ENCODE measurements around the gene TAOK3. TPM values are rescaled to one million over a fixed set of nuclear protein-coding genes. Genes with fewer than 3 reads are reported as not detected.
"Not testable (repeated sequence)": the region's sequence is repeated elsewhere in the genome, so short reads cannot be mapped to it uniquely, and the experiment has no call there.

TAOK3 gene
- total RNA-seq, 2 donors from 2014 or later, result 106 to 107 TPM

DNA sequence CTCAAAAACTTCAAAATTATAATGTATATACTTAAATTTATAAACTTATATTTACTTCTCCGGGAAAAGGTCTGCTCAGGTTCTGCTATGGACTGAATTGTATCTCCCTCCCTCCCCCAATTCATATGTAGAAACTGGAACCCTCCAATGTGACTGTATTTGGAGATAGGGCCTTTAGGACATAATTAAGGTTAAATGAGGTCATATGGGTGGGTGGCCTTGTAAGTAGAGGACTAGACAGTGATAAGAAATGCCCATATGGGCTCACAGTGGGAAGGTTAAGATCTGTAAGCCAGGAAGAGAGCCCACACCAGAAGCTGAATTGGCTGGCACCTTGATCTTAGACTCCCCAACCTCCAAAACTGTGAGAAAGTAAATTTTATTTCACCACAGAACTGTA is 84.5 kb downstream of the TAOK3 start:
- Mint-ChIP-seq H3K4me1 (ENCODE audit: low read depth in 2 of 2) (peaks cover 10 to 23% of the 10 kb centered on the region in 2 donors), H3K27me3 (no peaks in the 10 kb centered on the region), H3K4me3 (no peak overlapping the region), H3K9me3 (no peaks in the 10 kb centered on the region), H3K27ac (no peak overlapping the region), H3K36me3 (no peaks in the 10 kb centered on the region)
- ATAC-seq (no peak), DNase-seq (ENCODE audit: low spot score) (no peak)

DNA sequence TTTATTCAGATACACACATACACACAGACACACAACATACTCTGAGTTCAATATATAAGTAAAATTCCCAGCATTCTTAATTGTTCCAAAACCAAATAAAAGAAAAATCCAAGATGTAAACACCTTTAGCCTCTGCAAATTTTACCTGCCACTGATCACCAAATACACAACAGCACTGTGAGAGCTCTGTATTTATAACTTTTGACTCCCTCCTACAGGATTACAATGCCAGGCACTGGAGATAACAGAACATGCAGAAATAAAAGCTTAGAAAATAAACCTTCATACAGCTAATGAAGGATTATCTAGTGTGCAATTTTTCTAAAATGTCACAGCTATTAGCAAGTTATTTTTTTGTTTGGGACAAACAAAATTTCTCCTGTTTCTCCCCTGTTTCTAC is 85.0 kb downstream of the TAOK3 start:
- ATAC-seq, result no peak
- Mint-ChIP-seq H3K4me3 (no peak overlapping the region), H3K36me3 (no peaks in the 10 kb centered on the region), H3K4me1 (ENCODE audit: low read depth in 2 of 2) (peaks cover 10 to 25% of the 10 kb centered on the region in 2 donors), H3K9me3 (no peaks in the 10 kb centered on the region), H3K27me3 (no peaks in the 10 kb centered on the region), H3K27ac (peak overlapping the region in 1 of 2 donors; percentile 68)
- no peak for DNase-seq (ENCODE audit: low spot score)

DNA sequence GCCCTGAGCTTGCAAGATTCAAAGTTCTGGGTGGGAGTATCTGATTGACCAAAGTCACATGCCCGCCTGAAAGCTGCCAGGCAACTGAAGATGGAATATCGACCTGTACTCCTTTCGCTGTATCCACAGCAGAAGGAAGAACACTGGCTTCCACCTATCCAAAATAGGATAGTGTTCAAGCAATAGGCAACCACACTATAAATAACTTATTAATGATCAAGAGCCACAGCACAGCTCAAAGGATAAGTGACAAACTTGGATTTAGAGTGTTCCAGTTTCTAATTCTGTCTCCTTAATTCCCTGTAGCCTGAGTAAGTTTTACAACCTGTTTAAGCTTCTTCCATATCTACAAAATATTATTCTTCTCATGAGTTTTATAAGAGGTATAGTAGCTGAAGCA is 89.9 kb downstream of the TAOK3 start:
- Mint-ChIP-seq H3K27me3 (no peaks in the 10 kb centered on the region), H3K36me3 (peaks cover 16% of the 10 kb centered on the region), H3K9me3 (no peaks in the 10 kb centered on the region), H3K4me1 (ENCODE audit: low read depth in 2 of 2) (peaks cover 14 to 29% of the 10 kb centered on the region in 2 donors), H3K4me3 (no peak overlapping the region), H3K27ac (peak overlapping the region in 1 of 2 donors; percentile 47)
- no peak for ATAC-seq
- no peak for DNase-seq (ENCODE audit: low spot score)

- H3K4me1 Mint-ChIP-seq (ENCODE audit: low read depth in 2 of 2), result peaks cover 26 to 29% of the 10 kb centered on the region in 2 donors
- not testable (repeated sequence) for H3K27ac Mint-ChIP-seq; DNase-seq (ENCODE audit: low spot score); H3K27me3 Mint-ChIP-seq; H3K4me3 Mint-ChIP-seq; H3K9me3 Mint-ChIP-seq; ATAC-seq
- peaks cover 16% of the 10 kb centered on the region for H3K36me3 Mint-ChIP-seq
Observed at GRCh38 chr12:118278288-118278687, 94.4 kb downstream of the TAOK3 start.

DNA sequence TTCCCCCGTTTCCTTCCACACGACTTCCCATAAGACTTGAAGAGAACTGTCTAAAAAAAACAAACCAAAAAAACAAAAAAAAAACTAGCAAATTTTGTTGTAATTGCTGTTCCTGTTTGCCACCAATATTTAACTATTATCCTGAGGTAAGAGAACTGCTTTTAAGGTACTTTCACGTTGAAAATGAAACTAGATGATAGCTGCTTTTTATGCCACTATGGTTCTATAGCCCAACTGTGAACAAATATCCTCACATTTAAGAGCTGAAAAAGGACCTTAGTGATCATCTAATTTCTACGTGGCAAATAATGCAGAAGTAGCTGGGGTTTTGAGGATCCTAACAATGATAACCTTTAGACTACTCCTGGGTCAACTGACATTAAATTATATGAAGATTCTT is 98.6 kb downstream of the TAOK3 start:
- H3K36me3 Mint-ChIP-seq, result peaks cover 1% of the 10 kb centered on the region
- H3K27me3 Mint-ChIP-seq, result no peaks in the 10 kb centered on the region
- H3K27ac Mint-ChIP-seq, result peak overlapping the region; percentile 34 to 76
- peak overlapping the region; percentile 28 for H3K4me3 Mint-ChIP-seq
- DNase-seq (ENCODE audit: low spot score), result no peak
- no peaks in the 10 kb centered on the region for H3K9me3 Mint-ChIP-seq
- H3K4me1 Mint-ChIP-seq (ENCODE audit: low read depth in 2 of 2), result peaks cover 23 to 26% of the 10 kb centered on the region in 2 donors
- ATAC-seq, result no peak

- Mint-ChIP-seq H3K4me1 (ENCODE audit: low read depth in 2 of 2) (peaks cover 23 to 33% of the 10 kb centered on the region in 2 donors), H3K27ac (no peak overlapping the region), H3K27me3 (no peaks in the 10 kb centered on the region), H3K9me3 (no peaks in the 10 kb centered on the region), H3K36me3 (no peaks in the 10 kb centered on the region), H3K4me3 (no peak overlapping the region)
- ATAC-seq (no peak), DNase-seq (ENCODE audit: low spot score) (no peak)
Observed at GRCh38 chr12:118271770-118272417, 100.8 kb downstream of the TAOK3 start.

DNA sequence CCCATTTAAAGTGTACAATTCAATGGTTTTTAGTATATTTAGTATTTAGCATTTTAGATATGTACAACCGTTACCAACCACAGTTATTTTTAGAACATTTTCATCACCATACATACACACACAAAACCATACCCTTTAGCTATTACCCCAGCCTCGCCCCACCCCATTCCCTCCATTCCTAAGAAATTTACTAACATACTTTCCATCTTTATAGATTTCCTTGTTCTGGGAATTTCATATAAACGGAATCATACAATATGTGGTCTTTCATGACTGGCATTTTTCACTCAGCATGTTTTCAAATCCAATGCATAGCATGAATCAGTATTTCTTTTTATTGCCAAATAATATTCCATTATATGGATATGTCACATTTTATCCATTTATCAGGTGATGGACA is 101.5 kb downstream of the TAOK3 start:
- ATAC-seq (no peak), DNase-seq (ENCODE audit: low spot score) (no peak)
- no peak overlapping the region for H3K4me3 Mint-ChIP-seq

DNA sequence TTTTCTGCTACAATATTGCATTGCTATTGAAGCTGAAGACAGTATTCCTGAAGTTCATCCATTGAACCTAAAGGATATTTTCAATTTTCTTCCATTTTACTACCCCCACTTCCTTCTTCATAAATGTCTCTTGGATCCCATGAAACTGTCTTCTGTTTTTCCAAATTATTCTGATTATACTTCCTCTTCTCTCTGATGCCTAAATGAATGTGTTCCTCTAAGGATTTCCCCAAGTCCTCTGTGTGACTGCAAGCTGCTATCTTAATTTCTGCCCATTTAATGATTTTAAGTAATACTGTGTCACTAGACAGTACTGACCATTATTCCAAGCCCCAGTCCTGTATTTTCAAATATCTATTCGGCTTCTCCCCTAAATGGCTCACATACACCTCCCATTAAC is 102.9 kb downstream of the TAOK3 start:
- no peak for ATAC-seq
- no peak for DNase-seq (ENCODE audit: low spot score)
- peaks cover 17 to 25% of the 10 kb centered on the region in 2 donors for H3K4me1 Mint-ChIP-seq (ENCODE audit: low read depth in 2 of 2)
- H3K4me3 Mint-ChIP-seq, result no peak overlapping the region
- no peaks in the 10 kb centered on the region for H3K9me3 Mint-ChIP-seq
- H3K27me3 Mint-ChIP-seq, result no peaks in the 10 kb centered on the region
- H3K36me3 Mint-ChIP-seq, result no peaks in the 10 kb centered on the region
- peak overlapping the region in 1 of 2 donors; percentile 11 for H3K27ac Mint-ChIP-seq

More for the DNA sequence above, 101.5 kb downstream of the TAOK3 start:
- peaks cover 23 to 32% of the 10 kb centered on the region in 2 donors for H3K4me1 Mint-ChIP-seq (ENCODE audit: low read depth in 2 of 2)
- no peaks in the 10 kb centered on the region for H3K27me3 Mint-ChIP-seq
- no peaks in the 10 kb centered on the region for H3K9me3 Mint-ChIP-seq
- no peaks in the 10 kb centered on the region for H3K36me3 Mint-ChIP-seq
- no peak overlapping the region for H3K27ac Mint-ChIP-seq

DNA sequence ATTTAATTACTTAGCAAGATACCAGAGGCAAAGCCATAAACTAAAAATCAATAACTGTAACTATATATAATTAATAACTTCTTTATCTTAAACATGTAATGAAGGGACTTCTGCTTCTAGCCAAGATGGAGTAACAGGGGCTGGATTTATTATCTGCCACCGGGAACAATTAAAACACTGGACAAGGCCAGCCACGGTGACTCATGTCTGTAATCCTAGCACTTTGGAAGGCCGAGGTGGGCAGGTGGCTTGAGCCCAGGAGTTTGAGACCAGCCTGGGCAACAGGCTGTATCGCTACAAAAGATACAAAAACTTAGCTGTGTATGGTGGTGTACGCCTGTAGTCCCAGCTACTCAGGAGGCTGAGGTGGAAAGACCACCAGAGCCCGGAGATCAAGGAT is 113.6 kb downstream of the TAOK3 start:
- Mint-ChIP-seq H3K27me3 (no peaks in the 10 kb centered on the region), H3K4me1 (ENCODE audit: low read depth in 2 of 2) (peaks cover 17 to 20% of the 10 kb centered on the region in 2 donors), H3K4me3 (no peak overlapping the region), H3K9me3 (no peaks in the 10 kb centered on the region), H3K27ac (peak overlapping the region in 1 of 2 donors; percentile 2), H3K36me3 (peaks cover 9% of the 10 kb centered on the region)
- no peak for ATAC-seq
- DNase-seq (ENCODE audit: low spot score), result no peak

DNA sequence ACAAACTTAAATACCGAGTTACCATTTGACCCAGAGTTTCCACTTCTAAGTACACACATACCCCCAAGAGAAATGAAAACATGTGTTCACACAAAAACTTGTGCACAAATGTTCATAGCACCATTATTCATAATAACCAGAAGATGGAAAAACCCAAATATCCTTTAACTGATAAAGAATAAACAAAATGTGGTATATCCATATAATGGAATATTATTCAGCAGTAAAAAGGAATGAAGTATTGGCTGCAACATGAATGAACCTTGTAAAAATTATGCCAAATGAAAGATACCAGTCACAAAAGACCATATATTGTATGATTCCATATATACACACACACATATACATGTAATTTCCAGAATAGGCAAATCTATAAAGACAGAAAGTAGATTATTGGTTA is 116.4 kb downstream of the TAOK3 start:
- DNase-seq (ENCODE audit: low spot score) (no peak), ATAC-seq (no peak)
- no peak overlapping the region for H3K27ac Mint-ChIP-seq
- peaks cover 6% of the 10 kb centered on the region for H3K36me3 Mint-ChIP-seq
- peaks cover 13 to 18% of the 10 kb centered on the region in 2 donors for H3K4me1 Mint-ChIP-seq (ENCODE audit: low read depth in 2 of 2)
- no peak overlapping the region for H3K4me3 Mint-ChIP-seq
- no peaks in the 10 kb centered on the region for H3K27me3 Mint-ChIP-seq
- H3K9me3 Mint-ChIP-seq, result no peaks in the 10 kb centered on the region

- no peak for DNase-seq (ENCODE audit: low spot score)
- Mint-ChIP-seq H3K27me3 (no peaks in the 10 kb centered on the region), H3K4me1 (ENCODE audit: low read depth in 2 of 2) (peaks cover 7 to 8% of the 10 kb centered on the region in 2 donors), H3K9me3 (no peaks in the 10 kb centered on the region), H3K27ac (no peak overlapping the region), H3K4me3 (no peak overlapping the region), H3K36me3 (no peaks in the 10 kb centered on the region)
- no peak for ATAC-seq
Observed at GRCh38 chr12:118249547-118249946, 123.2 kb downstream of the TAOK3 start.

DNA sequence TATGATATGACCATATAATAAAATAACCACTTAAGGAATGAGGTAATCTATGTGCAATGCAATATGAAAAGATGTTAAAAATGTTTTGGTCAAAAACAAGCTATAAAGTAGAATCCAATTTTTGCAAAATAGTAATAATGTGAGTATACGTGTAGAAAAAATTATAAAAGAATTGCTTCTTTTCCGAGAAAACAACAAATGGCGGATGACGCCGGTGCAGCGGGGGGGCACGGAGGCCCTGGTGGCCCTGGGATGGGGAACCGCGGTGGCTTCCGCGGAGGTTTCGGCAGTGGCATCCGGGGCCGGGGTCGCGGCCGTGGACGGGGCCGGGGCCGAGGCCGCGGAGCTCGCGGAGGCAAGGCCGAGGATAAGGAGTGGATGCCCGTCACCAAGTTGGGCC is 126.8 kb downstream of the TAOK3 start:
- H3K36me3 Mint-ChIP-seq; H3K9me3 Mint-ChIP-seq; H3K4me1 Mint-ChIP-seq (ENCODE audit: low read depth in 2 of 2); ATAC-seq; H3K27ac Mint-ChIP-seq; DNase-seq (ENCODE audit: low spot score); H3K27me3 Mint-ChIP-seq; H3K4me3 Mint-ChIP-seq: not testable (repeated sequence)

GRCh38 chr12:118238888-118239287 is 133.8 kb downstream of the TAOK3 start:
- H3K4me3 Mint-ChIP-seq, result no peak overlapping the region
- peak overlapping the region in 1 of 2 donors; percentile 80 for H3K27ac Mint-ChIP-seq
- no peaks in the 10 kb centered on the region for H3K9me3 Mint-ChIP-seq
- no peaks in the 10 kb centered on the region for H3K27me3 Mint-ChIP-seq
- H3K36me3 Mint-ChIP-seq, result peaks cover 6% of the 10 kb centered on the region
- DNase-seq (ENCODE audit: low spot score), result no peak
- H3K4me1 Mint-ChIP-seq (ENCODE audit: low read depth in 2 of 2), result peaks cover 0 to 5% of the 10 kb centered on the region in 2 donors
- ATAC-seq, result no peak

DNA sequence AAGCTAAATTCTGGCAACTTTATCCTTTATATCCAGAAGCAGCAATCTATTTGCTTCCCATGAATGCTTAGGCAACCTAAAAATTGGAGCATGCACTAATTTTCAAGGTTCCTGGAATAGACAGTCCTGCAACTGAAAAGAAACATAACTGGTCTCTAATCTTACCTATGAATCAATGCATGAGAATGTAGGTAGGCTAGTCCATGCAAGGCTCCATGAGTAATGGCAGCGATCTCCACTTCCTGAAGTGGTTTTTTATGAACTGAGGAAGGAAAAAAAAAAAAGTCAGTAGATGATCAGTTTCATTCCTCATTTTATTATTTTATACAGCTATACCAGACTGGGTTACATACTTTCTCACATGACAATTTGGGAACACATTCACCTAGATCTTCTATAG is 134.8 kb downstream of the TAOK3 start:
- Mint-ChIP-seq H3K27me3 (no peaks in the 10 kb centered on the region), H3K4me1 (ENCODE audit: low read depth in 2 of 2) (peaks cover 0 to 5% of the 10 kb centered on the region in 2 donors), H3K36me3 (peaks cover 6% of the 10 kb centered on the region), H3K9me3 (no peaks in the 10 kb centered on the region), H3K27ac (peak overlapping the region; percentile 10 to 80), H3K4me3 (no peak overlapping the region)
- ATAC-seq (no peak), DNase-seq (ENCODE audit: low spot score) (no peak)

Data from natural killer cell treated with Interleukin-12 subunit alpha and Interleukin-12 subunit beta and Interleukin-15 and Interleukin-18, amount 100 ng/mL, for 72 hours (primary cell).